SH-SY5Y (cell line): ENCODE results near the gene AACS.

Source experiments
- GATA2 ChIP-seq: IDR thresholded peaks from 2 replicates; pipeline ENCODE4 v1.6.1; 2011; ENCODE audit warnings: mild to moderate bottlenecking, low read depth, low read length
- GATA3 ChIP-seq: IDR thresholded peaks from 2 replicates; pipeline ENCODE4 v1.6.1; 2011; ENCODE audit warnings: low read depth, mild to moderate bottlenecking, low read length, moderate library complexity

DNA sequence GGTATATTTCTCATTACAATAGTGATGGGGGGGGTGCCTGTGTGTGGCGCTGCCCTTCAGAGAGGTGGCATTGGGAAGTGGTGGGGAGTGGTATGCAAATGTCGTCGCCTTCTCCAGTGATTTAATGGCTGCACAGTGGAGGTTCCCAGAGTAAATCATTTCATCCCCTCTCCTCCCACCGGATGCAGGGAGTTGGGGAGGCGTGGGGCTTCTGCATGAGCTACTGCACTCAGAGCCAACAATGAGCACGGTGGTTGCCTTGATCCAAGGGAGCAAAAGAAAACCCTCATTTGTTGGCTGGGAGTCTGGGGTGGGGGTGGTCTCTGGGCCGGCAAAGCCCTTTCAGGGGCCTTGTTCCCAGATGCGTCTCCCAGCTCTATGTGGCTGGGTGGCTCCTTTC lies 124.3 kb downstream of the AACS start:
- TF ChIP-seq GATA2 (no peak), GATA3 (no peak)
